ENCODE measurements around the gene C2CD4C.

Gene C2CD4C

GRCh38 chr19:407511-408440 is 1.2 kb downstream of the C2CD4C start:
- TF ChIP-seq CTCF (IDR thresholded peaks at IDR 0.05; ENCODE audit: low read length) (no peak), EZH2 (IDR thresholded peaks at IDR 0.05; ENCODE audit: borderline replicate concordance, low read length) (no peak)
- no peaks in the 10 kb centered on the region for H3K36me3 ChIP-seq (ENCODE audit: insufficient read depth, low read length)
- no peak overlapping the region for H2AFZ ChIP-seq (ENCODE audit: low read length)
- no peaks in the 10 kb centered on the region for H4K20me1 ChIP-seq (ENCODE audit: insufficient read depth, low read length)
- H3K27ac ChIP-seq (ENCODE audit: low read depth, low read length, poor library complexity, severe bottlenecking): no peak overlapping the region
- no peak overlapping the region for H3K4me2 ChIP-seq (ENCODE audit: low read length)
- H3F3A ChIP-seq (ENCODE audit: insufficient read depth, low read length): no peaks in the 10 kb centered on the region
- H3K27me3 ChIP-seq (ENCODE audit: insufficient read depth, low read length): no peaks in the 10 kb centered on the region
- no peak overlapping the region for H3K9ac ChIP-seq (ENCODE audit: low read length)
- H3K9me3 ChIP-seq (ENCODE audit: low read length): no peaks in the 10 kb centered on the region
- H3K79me2 ChIP-seq (ENCODE audit: insufficient read depth, low read length): no peaks in the 10 kb centered on the region
- H3K9me2 ChIP-seq (ENCODE audit: low read depth, low read length): no peaks in the 10 kb centered on the region
- H3K4me3 ChIP-seq (ENCODE audit: low read depth, low read length, poor library complexity, severe bottlenecking): peak overlapping the region; percentile 54
- peaks cover 11% of the 10 kb centered on the region for H3K4me1 ChIP-seq (ENCODE audit: insufficient read depth, low read length, severe bottlenecking)

GRCh38 chr19:406971-407510 is 1.9 kb downstream of the C2CD4C start:
- Histone ChIP-seq H3K4me3 (ENCODE audit: low read depth, low read length, poor library complexity, severe bottlenecking) (no peak overlapping the region), H3K9me3 (ENCODE audit: low read length) (no peaks in the 10 kb centered on the region), H3K4me2 (ENCODE audit: low read length) (no peak overlapping the region), H3K27ac (ENCODE audit: low read depth, low read length, poor library complexity, severe bottlenecking) (no peak overlapping the region), H3K79me2 (ENCODE audit: insufficient read depth, low read length) (no peaks in the 10 kb centered on the region), H3K9me2 (ENCODE audit: low read depth, low read length) (no peaks in the 10 kb centered on the region), H3F3A (ENCODE audit: insufficient read depth, low read length) (no peaks in the 10 kb centered on the region), H3K36me3 (ENCODE audit: insufficient read depth, low read length) (no peaks in the 10 kb centered on the region), H3K27me3 (ENCODE audit: insufficient read depth, low read length) (no peaks in the 10 kb centered on the region), H4K20me1 (ENCODE audit: insufficient read depth, low read length) (no peaks in the 10 kb centered on the region), H3K9ac (ENCODE audit: low read length) (no peak overlapping the region), H3K4me1 (ENCODE audit: insufficient read depth, low read length, severe bottlenecking) (peaks cover 11% of the 10 kb centered on the region), H2AFZ (ENCODE audit: low read length) (no peak overlapping the region)
- no peak for TF ChIP-seq CTCF (IDR thresholded peaks at IDR 0.05; ENCODE audit: low read length)
- TF ChIP-seq EZH2 (IDR thresholded peaks at IDR 0.05; ENCODE audit: borderline replicate concordance, low read length): no peak

- Histone ChIP-seq H3K27me3 (ENCODE audit: insufficient read depth, low read length) (no peaks in the 10 kb centered on the region), H3K36me3 (ENCODE audit: insufficient read depth, low read length) (no peaks in the 10 kb centered on the region), H3K9me2 (ENCODE audit: low read depth, low read length) (no peaks in the 10 kb centered on the region), H2AFZ (ENCODE audit: low read length) (no peak overlapping the region), H3K4me3 (ENCODE audit: low read depth, low read length, poor library complexity, severe bottlenecking) (no peak overlapping the region), H3F3A (ENCODE audit: insufficient read depth, low read length) (no peaks in the 10 kb centered on the region), H3K9ac (ENCODE audit: low read length) (no peak overlapping the region), H3K9me3 (ENCODE audit: low read length) (no peaks in the 10 kb centered on the region), H3K79me2 (ENCODE audit: insufficient read depth, low read length) (no peaks in the 10 kb centered on the region), H3K4me2 (ENCODE audit: low read length) (no peak overlapping the region), H3K4me1 (ENCODE audit: insufficient read depth, low read length, severe bottlenecking) (peaks cover 11% of the 10 kb centered on the region), H3K27ac (ENCODE audit: low read depth, low read length, poor library complexity, severe bottlenecking) (no peak overlapping the region), H4K20me1 (ENCODE audit: insufficient read depth, low read length) (no peaks in the 10 kb centered on the region)
- TF ChIP-seq CTCF (IDR thresholded peaks at IDR 0.05; ENCODE audit: low read length) (no peak), EZH2 (IDR thresholded peaks at IDR 0.05; ENCODE audit: borderline replicate concordance, low read length) (no peak)
Observed at GRCh38 chr19:406135-406781, 2.7 kb downstream of the C2CD4C start.

All from OCI-LY1 (cell line).